Activated CD4-positive, alpha-beta memory T cell treated with anti-CD3 and anti-CD28 coated beads for 36 hours (primary cell): ENCODE data around the gene EQTN. TPM values are rescaled to one million over a fixed set of nuclear protein-coding genes. Genes with fewer than 3 reads are reported as not detected.

Source experiments
- CTCF ChIA-PET: fragments of 350-600 bp; sonication (Branson Sonifier 250); formaldehyde crosslinking; loops from one replicate; lab custom pipeline; 2021; ENCODE audit warnings: antibody characterized with exemption, inconsistent platforms; lab: Charles Lee
- POLR2A ChIA-PET: fragments of 350-600 bp; sonication (Branson Sonifier 250); formaldehyde crosslinking; loops from one replicate; lab custom pipeline; 2021; ENCODE audit warnings: antibody characterized with exemption; lab: Charles Lee
- DNase-seq: peaks from one replicate; pipeline ENCODE4 v3.0.0-alpha.2; 2020
- H3K27ac Mint-ChIP-seq: one replicate; pipeline ENCODE4 v1.8.0; 2021; ENCODE audit warnings: mixed read lengths
- H3K27me3 Mint-ChIP-seq: one replicate; pipeline ENCODE4 v1.8.0; 2021; ENCODE audit warnings: mixed read lengths
- H3K36me3 Mint-ChIP-seq: one replicate; pipeline ENCODE4 v1.8.0; 2021; ENCODE audit warnings: mixed read lengths
- H3K4me1 Mint-ChIP-seq: one replicate; pipeline ENCODE4 v1.8.0; 2021; ENCODE audit warnings: low read depth, mixed read lengths
- H3K4me3 Mint-ChIP-seq: one replicate; pipeline ENCODE4 v1.8.0; 2021; ENCODE audit warnings: mild to moderate bottlenecking, mixed read lengths
- H3K9me3 Mint-ChIP-seq: one replicate; pipeline ENCODE4 v1.8.0; 2021; ENCODE audit warnings: mixed read lengths
- intact Hi-C: fragments of 100-400 bp; cut with micrococcal nuclease; formaldehyde crosslinking; loops from one replicate; pipeline ENCODE4 v1.15.1; 2023
- total RNA-seq, 2 experiments: library from RNA; stranded (reverse); gene quantifications; one replicate each; pipeline ENCODE4 v1.2.3, GENCODE V29; 2021

Gene EQTN
- not detected for total RNA-seq

DNA sequence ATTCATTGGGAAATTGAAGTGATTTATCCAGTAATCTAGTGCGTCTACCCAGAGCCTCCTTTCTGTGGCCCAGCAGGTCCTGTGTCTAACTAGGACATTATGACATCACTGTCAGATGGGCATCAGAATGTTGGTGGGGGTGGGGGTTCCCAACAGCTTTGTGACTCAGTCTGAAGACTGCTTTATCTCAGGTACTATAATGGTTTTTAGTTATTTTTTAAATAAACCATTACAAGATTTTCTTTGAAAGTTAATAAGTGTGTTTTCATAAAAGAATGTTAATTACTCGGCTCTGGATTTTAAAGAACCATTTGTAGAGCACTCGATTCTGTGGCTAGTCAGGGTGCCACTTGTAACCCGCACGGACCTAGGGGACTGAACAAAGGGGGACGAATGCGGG, at the start of gene EQTN:
Gene EQTN, minus strand, starts transcription at position 101 of the 400 bp plus-strand sequence. Its CDS starts 95 bp downstream, at position 6.
- no peak within 1 kb of the TSS for H3K27ac Mint-ChIP-seq
- H3K4me3 Mint-ChIP-seq, result no peak within 1 kb of the TSS
- no peak for DNase-seq
- ChIA-PET CTCF (no interaction called here), POLR2A (no interaction called here)
- H3K9me3 Mint-ChIP-seq, result no peaks in the 10 kb centered on the region
- H3K36me3 Mint-ChIP-seq, result no peaks in the 10 kb centered on the region
- H3K4me1 Mint-ChIP-seq, result no peaks in the 10 kb centered on the region
- intact Hi-C loops, result no loop called here
- H3K27me3 Mint-ChIP-seq, result no peaks in the 10 kb centered on the region

GRCh38 chr9:27344776-27345175, 47.8 kb upstream of the EQTN start:
- Mint-ChIP-seq H3K27ac (no peak overlapping the region), H3K9me3 (peaks cover 3% of the 10 kb centered on the region), H3K4me1 (no peaks in the 10 kb centered on the region), H3K36me3 (no peaks in the 10 kb centered on the region), H3K27me3 (no peaks in the 10 kb centered on the region), H3K4me3 (no peak overlapping the region)
- no peak for DNase-seq
- CTCF ChIA-PET, result no interaction called here
- POLR2A ChIA-PET, result no interaction called here
- intact Hi-C loops, result no loop called here

DNA sequence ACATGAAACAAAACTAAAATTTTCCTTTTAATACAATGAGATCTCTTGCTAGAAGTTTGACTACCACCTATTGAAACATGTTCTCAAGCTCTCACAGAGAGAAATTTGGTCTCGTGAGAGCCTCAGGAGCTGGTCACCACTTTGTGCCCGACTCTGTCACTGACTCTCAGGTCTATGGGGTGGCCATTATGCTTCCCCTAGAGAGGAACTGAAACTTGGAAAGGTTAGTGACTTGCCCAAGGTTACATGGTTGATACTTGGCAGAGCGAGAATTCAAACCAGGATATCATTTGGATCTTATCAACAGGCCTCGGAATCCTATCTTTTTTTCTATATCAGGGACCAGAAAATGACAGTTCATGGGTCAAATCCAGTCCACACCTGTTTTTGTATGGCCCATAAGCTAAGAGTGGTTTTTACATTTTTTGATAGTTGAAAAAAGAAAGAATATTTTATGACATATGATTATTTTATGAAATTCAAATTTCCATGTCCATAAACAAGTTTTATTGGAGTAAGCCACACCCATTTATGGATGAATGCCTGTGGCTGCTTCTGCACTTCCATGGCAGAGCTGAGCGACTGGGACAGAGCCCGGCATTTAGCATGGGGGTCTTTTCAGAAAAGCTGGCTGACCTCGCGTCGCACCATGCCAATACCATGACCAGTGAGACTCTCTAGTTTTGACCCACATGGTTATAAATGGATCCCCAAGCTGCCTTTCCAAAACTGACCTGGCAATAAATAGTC, 44.8 kb upstream of the EQTN start:
- Mint-ChIP-seq H3K4me1 (no peaks in the 10 kb centered on the region), H3K4me3 (no peak overlapping the region), H3K27ac (no peak overlapping the region), H3K36me3 (no peaks in the 10 kb centered on the region), H3K27me3 (no peaks in the 10 kb centered on the region), H3K9me3 (peaks cover 3% of the 10 kb centered on the region)
- DNase-seq, result no peak
- intact Hi-C loops, result no loop called here
- ChIA-PET POLR2A (no interaction called here), CTCF (interaction anchor here (1.0 kb wide), 1 partner anchor 8 kb away, joined by 4 read pairs; no protein-coding TSS in a partner anchor)

- H3K27me3 Mint-ChIP-seq, result no peaks in the 10 kb centered on the region
- peaks cover 3% of the 10 kb centered on the region for H3K9me3 Mint-ChIP-seq
- H3K4me1 Mint-ChIP-seq, result no peaks in the 10 kb centered on the region
- ChIA-PET CTCF (interaction anchor here (1.0 kb wide), 1 partner anchor 8 kb away, joined by 4 read pairs; no protein-coding TSS in a partner anchor), POLR2A (no interaction called here)
- no peak for DNase-seq
- H3K36me3 Mint-ChIP-seq, result no peaks in the 10 kb centered on the region
- H3K27ac Mint-ChIP-seq, result no peak overlapping the region
- intact Hi-C loops, result no loop called here
- H3K4me3 Mint-ChIP-seq, result no peak overlapping the region
These were observed 44.1 kb upstream of the EQTN start for GRCh38 chr9:27340961-27341511.

DNA sequence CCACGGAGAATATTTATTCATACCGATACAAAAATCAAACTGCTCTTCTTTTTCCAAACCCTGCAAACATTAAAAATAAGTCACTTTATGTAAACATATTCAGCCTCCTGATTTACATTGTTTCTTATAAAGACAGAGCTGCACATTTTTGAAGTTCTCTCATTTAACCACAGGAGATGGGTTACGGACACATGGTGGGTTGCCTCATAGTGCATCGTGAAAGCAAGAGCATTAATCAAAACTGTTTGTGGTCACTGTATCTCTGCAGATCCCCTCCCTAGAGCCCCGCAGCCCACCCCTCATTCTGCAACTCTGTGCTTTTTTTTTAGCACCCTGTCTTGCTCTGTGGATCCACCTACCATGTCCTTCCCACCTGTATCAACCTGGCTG, 43.3 kb upstream of the EQTN start:
- ChIA-PET POLR2A (no interaction called here), CTCF (no interaction called here)
- Mint-ChIP-seq H3K9me3 (peaks cover 3% of the 10 kb centered on the region), H3K4me1 (no peaks in the 10 kb centered on the region), H3K36me3 (no peaks in the 10 kb centered on the region), H3K27me3 (no peaks in the 10 kb centered on the region), H3K4me3 (no peak overlapping the region), H3K27ac (no peak overlapping the region)
- DNase-seq, result no peak
- intact Hi-C loops, result no loop called here

- Mint-ChIP-seq H3K9me3 (peaks cover 3% of the 10 kb centered on the region), H3K27ac (no peak overlapping the region), H3K4me1 (no peaks in the 10 kb centered on the region), H3K27me3 (peaks cover 2% of the 10 kb centered on the region), H3K4me3 (no peak overlapping the region), H3K36me3 (no peaks in the 10 kb centered on the region)
- intact Hi-C loops, result loop anchor here (10.0 kb wide), 1 partner anchor 385 kb away; no protein-coding TSS in a partner anchor
- no peak for DNase-seq
- POLR2A ChIA-PET, result no interaction called here
- CTCF ChIA-PET, result no interaction called here
These were observed 42.8 kb upstream of the EQTN start for GRCh38 chr9:27339661-27340284.

DNA sequence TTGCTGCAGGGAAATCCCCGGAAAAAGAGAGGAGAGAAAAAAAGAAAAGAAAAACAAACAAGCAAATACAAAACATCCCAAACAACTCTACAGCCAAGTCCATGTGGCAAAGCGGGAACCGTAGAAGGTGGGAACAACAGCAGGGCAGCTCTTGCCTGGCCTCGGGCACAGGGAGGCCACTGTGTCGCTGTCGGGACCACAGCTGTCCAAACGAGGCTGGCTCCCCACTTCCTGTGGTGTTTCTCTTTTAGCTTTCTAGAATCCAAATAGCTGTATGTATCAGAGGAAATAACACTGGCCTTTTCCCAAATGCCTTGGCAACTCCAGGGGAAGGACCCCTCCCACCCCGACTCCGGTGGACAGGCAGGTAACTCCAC, 41.6 kb upstream of the EQTN start:
- Mint-ChIP-seq H3K9me3 (peaks cover 3% of the 10 kb centered on the region), H3K4me3 (no peak overlapping the region), H3K27ac (no peak overlapping the region), H3K4me1 (no peaks in the 10 kb centered on the region), H3K36me3 (no peaks in the 10 kb centered on the region), H3K27me3 (peaks cover 2% of the 10 kb centered on the region)
- DNase-seq, result no peak
- intact Hi-C loops, result loop anchor here (10.0 kb wide), 1 partner anchor 386 kb away; no protein-coding TSS in a partner anchor
- ChIA-PET POLR2A (no interaction called here), CTCF (interaction anchor here (0.6 kb wide), 1 partner anchor 190 kb away, joined by 3 read pairs; no protein-coding TSS in a partner anchor)

GRCh38 chr9:27337833-27338526, 41.0 kb upstream of the EQTN start:
- Mint-ChIP-seq H3K9me3 (peaks cover 3% of the 10 kb centered on the region), H3K27ac (no peak overlapping the region), H3K4me1 (peaks cover 3% of the 10 kb centered on the region), H3K27me3 (peaks cover 2% of the 10 kb centered on the region), H3K4me3 (no peak overlapping the region), H3K36me3 (no peaks in the 10 kb centered on the region)
- intact Hi-C loops, result loop anchor here (10.0 kb wide), 1 partner anchor 387 kb away; no protein-coding TSS in a partner anchor
- no peak for DNase-seq
- ChIA-PET POLR2A (no interaction called here), CTCF (interaction anchor here (1.1 kb wide), 1 partner anchor 192 kb away, joined by 3 read pairs; the partner anchor contains the start of gene MOB3B)

DNA sequence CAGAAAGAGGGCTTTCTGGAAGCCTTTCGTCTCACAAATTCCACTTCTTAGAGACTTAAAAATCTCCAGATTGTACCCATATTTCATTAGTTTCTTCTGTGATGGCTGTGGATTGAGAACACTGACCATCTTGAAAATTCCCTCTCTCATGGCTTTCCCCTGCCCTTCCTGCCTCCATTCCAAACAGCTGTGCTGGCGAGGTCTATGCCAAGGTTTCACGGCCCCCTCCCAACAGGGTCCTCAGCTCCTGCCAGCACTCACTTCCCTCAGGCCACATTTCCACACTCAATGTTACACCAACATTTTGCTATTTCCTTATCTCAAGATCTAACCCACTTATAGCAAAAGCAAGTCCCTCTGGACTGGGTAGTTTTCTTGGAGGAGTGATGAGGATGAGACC, 40.3 kb upstream of the EQTN start:
- CTCF ChIA-PET, result interaction anchor here (1.1 kb wide), 1 partner anchor 192 kb away, joined by 3 read pairs; the partner anchor contains the start of gene MOB3B
- Mint-ChIP-seq H3K4me1 (peaks cover 3% of the 10 kb centered on the region), H3K27ac (no peak overlapping the region), H3K36me3 (no peaks in the 10 kb centered on the region), H3K4me3 (no peak overlapping the region), H3K9me3 (no peaks in the 10 kb centered on the region), H3K27me3 (peaks cover 2% of the 10 kb centered on the region)
- DNase-seq, result no peak
- intact Hi-C loops, result loop anchor here (10.0 kb wide), 1 partner anchor 388 kb away; no protein-coding TSS in a partner anchor
- POLR2A ChIA-PET, result no interaction called here

DNA sequence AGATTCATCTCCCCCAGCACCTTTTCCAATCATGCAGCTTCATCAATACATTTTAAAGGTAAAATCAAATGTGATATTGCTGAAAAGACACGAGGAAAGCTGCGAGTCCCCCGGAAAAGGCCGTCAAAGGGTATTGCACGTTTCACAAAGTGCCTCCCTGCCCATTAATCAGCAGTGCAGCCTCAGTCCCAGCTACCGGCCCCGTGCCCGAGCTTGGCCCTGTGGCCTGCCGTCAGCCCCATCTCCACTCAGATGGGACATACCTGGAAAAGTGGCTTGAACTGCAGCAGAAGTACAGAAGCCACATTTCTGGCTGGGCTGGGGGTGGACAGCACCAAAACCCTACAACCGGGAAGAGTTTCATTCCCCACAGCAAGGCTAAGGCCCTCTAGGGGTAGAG, 39.9 kb upstream of the EQTN start:
- Mint-ChIP-seq H3K27me3 (peaks cover 2% of the 10 kb centered on the region), H3K9me3 (no peaks in the 10 kb centered on the region), H3K27ac (no peak overlapping the region), H3K36me3 (no peaks in the 10 kb centered on the region), H3K4me3 (no peak overlapping the region), H3K4me1 (peaks cover 3% of the 10 kb centered on the region)
- ChIA-PET POLR2A (no interaction called here), CTCF (interaction anchor here (0.9 kb wide), 1 partner anchor 192 kb away, joined by 4 read pairs; no protein-coding TSS in a partner anchor)
- intact Hi-C loops, result loop anchor here (10.0 kb wide), 1 partner anchor 388 kb away; no protein-coding TSS in a partner anchor
- no peak for DNase-seq

- peaks cover 2% of the 10 kb centered on the region for H3K27me3 Mint-ChIP-seq
- H3K9me3 Mint-ChIP-seq, result no peaks in the 10 kb centered on the region
- peaks cover 3% of the 10 kb centered on the region for H3K4me1 Mint-ChIP-seq
- CTCF ChIA-PET, result interaction anchor here (0.9 kb wide), 1 partner anchor 193 kb away, joined by 4 read pairs; no protein-coding TSS in a partner anchor
- no peak for DNase-seq
- POLR2A ChIA-PET, result no interaction called here
- intact Hi-C loops, result loop anchor here (10.0 kb wide), 1 partner anchor 389 kb away; no protein-coding TSS in a partner anchor
- no peaks in the 10 kb centered on the region for H3K36me3 Mint-ChIP-seq
- H3K27ac Mint-ChIP-seq, result no peak overlapping the region
- H3K4me3 Mint-ChIP-seq, result no peak overlapping the region
These were observed 39.2 kb upstream of the EQTN start for GRCh38 chr9:27336126-27336525.
